SK-N-SH treated with all-trans-retinoic acid at 6 μM for 48 hours (cell line): ENCODE data around the gene ALK.
A peak's percentile ranks its signal among the peaks of the same experiment; 100 is the strongest.

ENCODE experiments used
- ATAC-seq: fragments of 200-7000 bp; cut with Tn5 transposase; 3 replicates; pipeline ENCODE4 v1.9.1; 2020; ENCODE audit warnings: mild to moderate bottlenecking, moderate library complexity
- ARNTL ChIP-seq: fragments of 450-650 bp; formaldehyde crosslinking; IDR thresholded peaks from 2 replicates; pipeline ENCODE4 v1.5.0; 2020; ENCODE audit warnings: low read depth, mild to moderate bottlenecking, moderate library complexity, borderline replicate concordance
- BACH2 ChIP-seq: fragments of 250-450 bp; sonication (Bioruptor Pico); IDR thresholded peaks from 2 replicates; pipeline ENCODE4 v1.9.0; 2021; ENCODE audit warnings: mild to moderate bottlenecking, borderline replicate concordance
- CREB5 ChIP-seq: fragments of 250-450 bp; sonication (Bioruptor Pico); IDR thresholded peaks from 2 replicates; pipeline ENCODE4 v1.5.1; 2020; ENCODE audit warnings: low read depth, mild to moderate bottlenecking, moderate library complexity
- CSDC2 ChIP-seq: fragments of 250-450 bp; sonication (Bioruptor Pico); IDR thresholded peaks from 2 replicates; pipeline ENCODE4 v1.5.0; 2020; ENCODE audit warnings: mild to moderate bottlenecking, moderate library complexity
- CSRNP3 ChIP-seq: fragments of 250-450 bp; sonication (Bioruptor Pico); IDR thresholded peaks from 2 replicates; pipeline ENCODE4 v1.5.1; 2021; ENCODE audit warnings: mild to moderate bottlenecking, moderate library complexity
- ESRRG ChIP-seq: fragments of 250-450 bp; sonication (Bioruptor Pico); IDR thresholded peaks from 2 replicates; pipeline ENCODE4 v1.6.1; 2021; ENCODE audit warnings: mild to moderate bottlenecking
- GLIS3 ChIP-seq: fragments of 250-450 bp; sonication (Bioruptor Pico); IDR thresholded peaks from 2 replicates; pipeline ENCODE4 v1.5.0; 2020; ENCODE audit warnings: mild to moderate bottlenecking, moderate library complexity
- ISL1 ChIP-seq: fragments of 250-450 bp; sonication (Bioruptor Pico); IDR thresholded peaks from 2 replicates; pipeline ENCODE4 v2.1.2; 2022; ENCODE audit warnings: mild to moderate bottlenecking, moderate library complexity
- OSR1 ChIP-seq: fragments of 250-450 bp; sonication (Bioruptor Pico); IDR thresholded peaks from 2 replicates; pipeline ENCODE4 v1.8.0; 2022; ENCODE audit warnings: moderate library complexity, mild to moderate bottlenecking, inconsistent platforms
- POU6F1 ChIP-seq: fragments of 250-450 bp; sonication (Bioruptor Pico); IDR thresholded peaks from 2 replicates; pipeline ENCODE4 v1.8.0; 2021; ENCODE audit warnings: low read depth, mild to moderate bottlenecking, moderate library complexity, borderline replicate concordance
- PPARA ChIP-seq: fragments of 250-450 bp; sonication (Bioruptor Pico); IDR thresholded peaks from 2 replicates; pipeline ENCODE4 v1.5.0; 2020; ENCODE audit warnings: mild to moderate bottlenecking, borderline replicate concordance
- RARB ChIP-seq: fragments of 250-450 bp; sonication (Bioruptor Pico); IDR thresholded peaks from 2 replicates; pipeline ENCODE4 v1.8.0; 2021; ENCODE audit warnings: mild to moderate bottlenecking, moderate library complexity
- SNAI2 ChIP-seq: fragments of 250-450 bp; sonication (Bioruptor Pico); IDR thresholded peaks from 2 replicates; pipeline ENCODE4 v1.5.0; 2020; ENCODE audit warnings: mild to moderate bottlenecking, moderate library complexity
- TCF4 ChIP-seq: fragments of 250-450 bp; sonication (Bioruptor Pico); IDR thresholded peaks from 2 replicates; pipeline ENCODE4 v1.8.0; 2021; ENCODE audit warnings: mild to moderate bottlenecking, moderate library complexity, borderline replicate concordance
- TOX ChIP-seq: fragments of 250-450 bp; sonication (Bioruptor Pico); IDR thresholded peaks from 2 replicates; pipeline ENCODE4 v1.8.0; 2021; ENCODE audit warnings: mild to moderate bottlenecking, moderate library complexity, borderline replicate concordance
- TSHZ2 ChIP-seq: fragments of 250-450 bp; sonication (Bioruptor Pico); IDR thresholded peaks from 2 replicates; pipeline ENCODE4 v1.5.0; 2020; ENCODE audit warnings: mild to moderate bottlenecking, moderate library complexity
- ZC3H10 ChIP-seq: fragments of 250-450 bp; sonication (Bioruptor Pico); IDR thresholded peaks from 2 replicates; pipeline ENCODE4 v1.5.1; 2021; ENCODE audit warnings: mild to moderate bottlenecking, moderate library complexity
- ZFP3 ChIP-seq: fragments of 250-450 bp; sonication (Bioruptor Pico); IDR thresholded peaks from 2 replicates; pipeline ENCODE4 v1.5.0; 2020; ENCODE audit warnings: mild to moderate bottlenecking, moderate library complexity
- ZFP30 ChIP-seq: fragments of 450-650 bp; formaldehyde crosslinking; IDR thresholded peaks from 2 replicates; pipeline ENCODE4 v1.5.0; 2022; ENCODE audit warnings: mild to moderate bottlenecking, moderate library complexity
- ZNF565 ChIP-seq: fragments of 450-650 bp; formaldehyde crosslinking; conservative IDR thresholded peaks from 2 replicates; pipeline ENCODE4 v1.5.0; 2020; ENCODE audit warnings: low read depth, mild to moderate bottlenecking, moderate library complexity
- ZNF70 ChIP-seq: fragments of 450-650 bp; formaldehyde crosslinking; IDR thresholded peaks from 2 replicates; pipeline ENCODE4 v1.5.0; 2020; ENCODE audit warnings: mild to moderate bottlenecking, moderate library complexity
- ZNF8 ChIP-seq: fragments of 450-650 bp; formaldehyde crosslinking; IDR thresholded peaks from 2 replicates; pipeline ENCODE4 v1.5.0; 2020; ENCODE audit warnings: mild to moderate bottlenecking, moderate library complexity

Gene ALK

GRCh38 chr2:29475499-29475898 lies 445.9 kb downstream of the ALK start:
- ATAC-seq: no peak
- TF ChIP-seq ZNF8 (CRISPR knock-in tag): no peak
- TF ChIP-seq GLIS3 (CRISPR knock-in tag): no peak
- no peak for TF ChIP-seq ZFP30 (CRISPR knock-in tag)
- TF ChIP-seq SNAI2 (CRISPR knock-in tag): no peak
- no peak for TF ChIP-seq BACH2 (CRISPR knock-in tag)
- no peak for TF ChIP-seq CSRNP3 (CRISPR knock-in tag)
- no peak for TF ChIP-seq TOX (CRISPR knock-in tag)
- no peak for TF ChIP-seq ISL1 (CRISPR knock-in tag)
- no peak for TF ChIP-seq CREB5 (CRISPR knock-in tag)
- TF ChIP-seq ARNTL: no peak
- TF ChIP-seq ZNF70 (CRISPR knock-in tag): no peak
- TF ChIP-seq PPARA (CRISPR knock-in tag): no peak
- TF ChIP-seq RARB: no peak
- TF ChIP-seq POU6F1 (CRISPR knock-in tag): no peak
- no peak for TF ChIP-seq ZFP3
- TF ChIP-seq TCF4: no peak
- TF ChIP-seq ZNF565: no peak
- no peak for TF ChIP-seq OSR1 (CRISPR knock-in tag)
- no peak for TF ChIP-seq TSHZ2 (CRISPR knock-in tag)

GRCh38 chr2:29469961-29470360 lies 451.4 kb downstream of the ALK start:
- TF ChIP-seq ZFP30 (CRISPR knock-in tag) (peak; percentile 98), ARNTL (no peak)
- TF ChIP-seq, all 23 proteins: peak for 1

GRCh38 chr2:29469516-29469915 lies 451.9 kb downstream of the ALK start:
- no peak for TF ChIP-seq PPARA (CRISPR knock-in tag)
- TF ChIP-seq TOX (CRISPR knock-in tag): no peak
- TF ChIP-seq SNAI2 (CRISPR knock-in tag): no peak
- TF ChIP-seq BACH2 (CRISPR knock-in tag): no peak
- no peak for TF ChIP-seq ZFP30 (CRISPR knock-in tag)
- no peak for TF ChIP-seq ZC3H10
- TF ChIP-seq ZNF565: no peak
- no peak for TF ChIP-seq ISL1 (CRISPR knock-in tag)
- ATAC-seq: no peak

More at GRCh38 chr2:29469961-29470360, 451.4 kb downstream of the ALK start:
- ATAC-seq: no peak

- peak; percentile 89 for ATAC-seq
- TF ChIP-seq ZFP3 (no peak), BACH2 (CRISPR knock-in tag) (no peak), TOX (CRISPR knock-in tag) (no peak), CSRNP3 (CRISPR knock-in tag) (no peak), ZC3H10 (no peak), ZFP30 (CRISPR knock-in tag) (no peak), OSR1 (CRISPR knock-in tag) (no peak), GLIS3 (CRISPR knock-in tag) (no peak), ZNF70 (CRISPR knock-in tag) (no peak), ARNTL (no peak), ZNF8 (CRISPR knock-in tag) (no peak), CSDC2 (no peak; the same call in 1 of the 2 replicates), TCF4 (0 out of 2 replicates have a peak, but pooled peaks have one; percentile 16), SNAI2 (CRISPR knock-in tag) (no peak), PPARA (CRISPR knock-in tag) (no peak), ESRRG (no peak), ISL1 (CRISPR knock-in tag) (peak; percentile 89), POU6F1 (CRISPR knock-in tag) (no peak; the same call in 1 of the 2 replicates)
Measured at GRCh38 chr2:29463181-29463900, 458.0 kb downstream of the ALK start.
